GM12875 (cell line): Measurements from ENCODE around the gene GPRIN3.

Experiments
- H3K4me3 ChIP-seq: one replicate; pipeline ENCODE4 v1.5.1; 2011; ENCODE audit warnings: low read depth, low read length, control low read depth
- TF ChIP-seq, protein P1 (sequence below): IDR thresholded peaks from 2 replicates; pipeline ENCODE4 v1.5.1; 2011; ENCODE audit warnings: low read depth, mild to moderate bottlenecking, control low read depth, inconsistent platforms, low read length, moderate library complexity, borderline replicate concordance; ENCODE audit not compliant: insufficient read depth

The GPRIN3 gene

DNA sequence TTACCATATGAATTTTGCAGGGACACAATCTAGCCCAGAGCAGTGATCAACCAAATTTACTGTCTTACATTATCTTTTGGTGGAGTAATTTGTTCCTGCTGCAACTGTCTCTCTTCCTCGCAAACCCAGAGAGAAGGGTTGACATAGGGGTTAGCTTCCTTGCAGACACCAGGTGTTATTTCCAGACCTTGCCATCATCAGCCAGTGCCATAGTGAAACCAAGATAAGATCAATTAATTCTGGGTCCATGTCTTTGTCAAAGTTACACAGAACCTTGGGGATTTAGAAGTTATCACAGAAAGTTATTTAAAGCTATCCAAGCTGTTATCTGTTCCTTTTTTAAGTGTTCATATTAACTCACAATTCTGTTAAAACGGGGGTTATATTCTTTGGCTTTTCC, 23.6 kb upstream of the GPRIN3 start:
- TF ChIP-seq, protein P1, sequence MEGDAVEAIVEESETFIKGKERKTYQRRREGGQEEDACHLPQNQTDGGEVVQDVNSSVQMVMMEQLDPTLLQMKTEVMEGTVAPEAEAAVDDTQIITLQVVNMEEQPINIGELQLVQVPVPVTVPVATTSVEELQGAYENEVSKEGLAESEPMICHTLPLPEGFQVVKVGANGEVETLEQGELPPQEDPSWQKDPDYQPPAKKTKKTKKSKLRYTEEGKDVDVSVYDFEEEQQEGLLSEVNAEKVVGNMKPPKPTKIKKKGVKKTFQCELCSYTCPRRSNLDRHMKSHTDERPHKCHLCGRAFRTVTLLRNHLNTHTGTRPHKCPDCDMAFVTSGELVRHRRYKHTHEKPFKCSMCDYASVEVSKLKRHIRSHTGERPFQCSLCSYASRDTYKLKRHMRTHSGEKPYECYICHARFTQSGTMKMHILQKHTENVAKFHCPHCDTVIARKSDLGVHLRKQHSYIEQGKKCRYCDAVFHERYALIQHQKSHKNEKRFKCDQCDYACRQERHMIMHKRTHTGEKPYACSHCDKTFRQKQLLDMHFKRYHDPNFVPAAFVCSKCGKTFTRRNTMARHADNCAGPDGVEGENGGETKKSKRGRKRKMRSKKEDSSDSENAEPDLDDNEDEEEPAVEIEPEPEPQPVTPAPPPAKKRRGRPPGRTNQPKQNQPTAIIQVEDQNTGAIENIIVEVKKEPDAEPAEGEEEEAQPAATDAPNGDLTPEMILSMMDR: no peak
- H3K4me3 ChIP-seq: no peak overlapping the region

DNA sequence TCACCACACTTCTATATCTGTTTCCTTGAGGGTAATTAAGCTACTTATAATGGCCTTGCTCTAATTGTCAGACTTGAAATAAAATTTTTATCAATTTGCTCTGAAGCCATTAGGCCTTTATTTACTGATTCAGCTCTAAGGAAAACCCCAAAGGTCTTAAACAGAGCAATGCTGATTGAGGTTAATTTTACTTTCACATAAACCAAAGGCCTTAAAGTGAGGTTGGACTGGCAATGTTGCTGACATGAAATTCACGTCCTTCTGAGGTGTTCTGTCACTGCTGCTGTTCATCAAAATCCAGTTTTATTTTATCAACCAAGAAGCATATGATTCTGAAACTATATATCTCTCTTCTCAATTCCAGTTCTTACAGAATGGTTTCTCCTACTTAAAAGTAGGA, 21.7 kb upstream of the GPRIN3 start:
- TF ChIP-seq, protein P1: no peak
- H3K4me3 ChIP-seq: no peak overlapping the region

DNA sequence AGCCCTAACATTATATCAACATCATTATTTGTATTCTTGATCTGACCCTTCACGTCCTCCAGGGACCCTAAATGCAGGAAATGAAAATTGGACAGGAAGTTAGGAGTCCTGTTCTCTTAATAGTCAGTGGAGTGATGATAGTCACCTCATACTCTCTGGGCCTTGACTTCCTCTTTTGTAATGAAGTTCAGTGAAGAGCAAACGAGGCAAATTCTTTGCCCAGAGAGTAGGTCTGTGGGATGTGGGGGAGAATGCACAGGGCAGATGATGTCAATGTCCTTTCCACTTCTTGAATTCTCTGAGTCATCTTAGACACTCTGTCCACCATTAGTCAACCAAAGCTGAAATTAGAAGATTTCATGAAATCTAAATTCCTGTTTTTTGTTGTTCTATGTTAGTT, 17.1 kb upstream of the GPRIN3 start:
- TF ChIP-seq, protein P1: no peak
- no peak overlapping the region for H3K4me3 ChIP-seq

DNA sequence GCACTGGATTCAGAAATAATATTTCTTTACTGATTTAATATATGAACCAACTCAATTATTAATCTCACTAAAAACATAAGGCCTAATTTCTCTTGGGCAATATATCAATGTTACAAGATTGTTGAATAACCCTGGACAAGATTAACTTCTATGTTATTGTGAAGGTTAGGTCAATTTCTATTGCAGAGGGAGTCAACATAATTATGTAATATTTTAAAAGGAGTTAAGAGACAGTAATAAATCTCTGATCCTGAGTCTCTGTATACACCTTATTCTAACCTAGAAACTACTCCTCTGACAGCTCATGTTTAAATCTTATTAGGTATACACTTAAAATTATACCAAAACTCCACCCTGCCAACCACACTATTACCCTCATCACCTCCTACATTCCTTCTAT, 15.1 kb upstream of the GPRIN3 start:
- TF ChIP-seq, protein P1: no peak
- no peak overlapping the region for H3K4me3 ChIP-seq

DNA sequence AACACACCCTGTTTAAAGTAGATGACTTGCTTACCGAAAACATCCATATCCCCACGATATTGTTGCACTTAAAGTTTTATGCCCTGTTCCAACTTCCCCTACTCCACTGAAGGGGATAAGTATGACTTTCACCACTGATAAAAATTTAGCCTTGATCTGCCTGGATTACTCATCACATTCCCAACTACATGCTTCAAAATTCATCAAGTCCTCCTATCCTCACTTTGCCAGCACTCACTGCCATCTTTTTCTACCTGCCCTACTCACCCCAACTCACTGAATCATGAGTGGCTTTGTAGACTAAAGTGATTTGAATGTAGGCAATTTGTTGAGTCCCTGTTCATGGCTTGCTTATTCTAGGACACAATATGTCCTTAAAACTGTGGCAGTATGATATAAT, 12.2 kb upstream of the GPRIN3 start:
- TF ChIP-seq, protein P1: no peak
- no peak overlapping the region for H3K4me3 ChIP-seq

DNA sequence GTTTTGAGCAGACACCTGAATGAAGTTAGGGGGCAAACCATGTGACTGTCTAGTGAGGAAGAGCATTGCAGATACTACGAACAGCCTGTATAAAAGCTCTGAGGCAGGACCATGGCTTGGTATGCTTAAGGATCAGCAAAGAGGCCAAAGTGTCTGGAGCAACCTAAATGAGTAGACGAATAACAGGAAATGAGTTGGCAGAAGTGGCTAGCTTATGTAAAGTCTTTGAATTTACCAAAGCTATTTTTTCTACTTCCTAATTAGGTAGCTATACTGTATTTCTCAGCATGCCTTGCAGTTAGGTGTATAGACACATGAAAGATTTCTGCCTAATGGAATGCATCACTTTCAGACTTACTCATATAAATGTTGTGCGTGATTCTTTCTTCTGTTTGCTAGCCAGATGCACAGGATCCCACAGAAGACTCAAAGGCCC, 9.3 kb upstream of the GPRIN3 start:
- no peak overlapping the region for H3K4me3 ChIP-seq
- TF ChIP-seq, protein P1: no peak

DNA sequence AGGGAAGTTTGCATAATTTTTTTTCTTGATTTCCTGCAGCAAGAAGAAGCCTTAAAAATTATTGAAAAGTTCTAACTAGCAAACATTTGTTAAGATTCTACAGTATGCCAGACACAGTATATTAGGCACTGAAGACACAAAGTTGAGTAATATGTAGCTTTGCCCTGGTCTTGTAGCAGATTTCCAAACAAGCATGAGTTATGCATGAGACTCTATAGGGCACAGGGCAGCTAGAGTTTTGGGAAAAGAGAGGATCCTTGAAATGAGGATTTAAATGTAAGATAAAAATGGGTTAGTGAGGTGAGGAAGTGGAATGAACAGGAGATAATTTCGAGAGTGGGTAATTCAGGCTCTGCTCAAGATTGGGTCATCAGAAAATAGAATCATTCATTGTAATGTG, 8.6 kb upstream of the GPRIN3 start:
- H3K4me3 ChIP-seq: no peak overlapping the region
- TF ChIP-seq, protein P1: no peak
